K562 (cell line): ENCODE results near the gene MAP2K4. TPM values are rescaled to one million over a fixed set of nuclear protein-coding genes. Genes with fewer than 3 reads are reported as not detected.

ENCODE experiments used
- ATAC-seq: fragments of 200-7000 bp; cut with Tn5 transposase; 3 replicates; pipeline ENCODE4 v1.9.1; 2020; ENCODE audit warnings: moderate library complexity
- BruUV-seq: library from RNA; stranded (reverse); fragments of 400-500 nt; replicated peaks from 2 replicates; lab custom pipeline; 2021; lab: Mats Ljungman, UMichigan
- CTCF ChIA-PET: fragments of 300-600 bp; formaldehyde crosslinking; extraction: SDS; loops from one replicate; lab custom pipeline; 2021; ENCODE audit warnings: low intra/inter-chr PET ratio; lab: Yijun Ruan, JAX
- POLR2A ChIA-PET: fragments of 300-600, 350-650 bp; sonication (Branson Sonifier 250); formaldehyde crosslinking; extraction: SDS; loops from one replicate; lab custom pipeline; 2021; ENCODE audit warnings: antibody characterized with exemption, inconsistent platforms; lab: Yijun Ruan, JAX
- DNase-seq, 4 experiments: peaks; one replicate each; pipeline versions ENCODE4 v3.0.0 to v3.0.0-alpha.2; 2011 to 2018; ENCODE audit warnings: low spot score in 3 of 4, mixed read lengths in 3 of 4; ENCODE audit errors: extremely low read depth in 1 of 4
- FAIRE-seq: peaks from 2 replicates; lab custom pipeline; 2011; peaks lifted over from hg19 to GRCh38; lab: Jason Lieb, UNC
- H2AFZ ChIP-seq: 2 replicates; pipeline ENCODE4 v1.6.0; 2011; ENCODE audit warnings: low read depth, low read length, control low read depth, inconsistent platforms
- H3K27ac ChIP-seq: fragments of 200-600 bp; 3 replicates; pipeline ENCODE4 v1.8.0; 2011; ENCODE audit warnings: low read depth, mild to moderate bottlenecking, control low read depth, inconsistent platforms, low read length, moderate library complexity, mixed read lengths; ENCODE audit errors: extremely low read depth
- H3K27me3 ChIP-seq, 2 experiments: fragments of 300-600 bp in 1 of 2; 2 replicates in 1 of 2; 3 replicates in 1 of 2; pipeline versions ENCODE4 v1.6.0 to v1.8.0; 2011; ENCODE audit warnings: inconsistent platforms in 2 of 2, low read length in 2 of 2, mild to moderate bottlenecking in 1 of 2, mixed read lengths in 1 of 2, moderate library complexity in 1 of 2; ENCODE audit not compliant: control insufficient read depth in 2 of 2, insufficient read depth in 2 of 2
- H3K36me3 ChIP-seq: fragments of 300-600 bp; 3 replicates; pipeline ENCODE4 v1.8.0; 2011; ENCODE audit warnings: mild to moderate bottlenecking, low read length, inconsistent platforms; ENCODE audit not compliant: control insufficient read depth, insufficient read depth
- H3K4me1 ChIP-seq, 2 experiments: fragments of 200-600 bp in 1 of 2; replicated peaks in 1 of 2; 2 replicates in 1 of 2; 3 replicates in 1 of 2; pipeline versions ENCODE4 v1.5.1 to v1.8.0; 2011; ENCODE audit warnings: inconsistent platforms in 2 of 2, low read length in 2 of 2, mild to moderate bottlenecking in 1 of 2, mixed read lengths in 1 of 2, moderate library complexity in 1 of 2; ENCODE audit not compliant: control insufficient read depth in 2 of 2, insufficient read depth in 2 of 2
- H3K4me2 ChIP-seq: 2 replicates; pipeline ENCODE4 v1.6.1; 2011; ENCODE audit warnings: low read length, control low read depth, inconsistent platforms, mixed read lengths; ENCODE audit not compliant: insufficient read depth
- H3K4me3 ChIP-seq: fragments of 200-600 bp; sonication (generic), shearing (Covaris generic); 2 replicates; pipeline ENCODE4 v1.5.1; 2016; ENCODE audit warnings: control low read depth, inconsistent platforms
- H3K79me2 ChIP-seq: fragments of 200-600 bp; 3 replicates; pipeline ENCODE4 v1.8.0; 2011; ENCODE audit warnings: low read length, inconsistent platforms; ENCODE audit not compliant: control insufficient read depth, insufficient read depth
- H3K9ac ChIP-seq, 2 experiments: 2 replicates each; pipeline versions ENCODE4 v1.6.0 to v1.6.1; 2011; ENCODE audit warnings: low read depth in 2 of 2, low read length in 2 of 2, control low read depth in 1 of 2, inconsistent platforms in 1 of 2, mild to moderate bottlenecking in 1 of 2, mixed read lengths in 1 of 2; ENCODE audit not compliant: insufficient read depth in 1 of 2
- H3K9me1 ChIP-seq: one replicate; pipeline ENCODE4 v1.6.0; 2011; ENCODE audit warnings: inconsistent platforms, mild to moderate bottlenecking, low read length, moderate library complexity; ENCODE audit not compliant: control insufficient read depth, insufficient read depth
- H3K9me3 ChIP-seq: replicated peaks from 2 replicates; pipeline ENCODE4 v1.5.1; 2011; ENCODE audit warnings: low read depth, low read length, inconsistent platforms; ENCODE audit not compliant: control insufficient read depth, insufficient read depth
- H4K20me1 ChIP-seq: replicated peaks from 2 replicates; pipeline ENCODE4 v1.6.1; 2011; ENCODE audit warnings: low read length, inconsistent platforms, mixed read lengths; ENCODE audit not compliant: control insufficient read depth, insufficient read depth
- ATF3 ChIP-seq, 2 experiments: fragments of 450-650 bp in 1 of 2; sonication (generic) in 1 of 2; formaldehyde crosslinking in 1 of 2; IDR thresholded peaks in 1 of 2; conservative IDR thresholded peaks in 1 of 2; 2 replicates each; pipeline versions ENCODE4 v1.6.1 to v1.8.1; 2016 to 2023; ENCODE audit warnings: mild to moderate bottlenecking in 2 of 2, moderate library complexity in 2 of 2, inconsistent platforms in 1 of 2, missing genetic modification reagents in 1 of 2
- BRF2 ChIP-seq: IDR thresholded peaks from 3 replicates; pipeline ENCODE4 v1.6.1; 2011; ENCODE audit warnings: borderline replicate concordance, mild to moderate bottlenecking; ENCODE audit not compliant: insufficient read length, insufficient read depth
- C11orf30 ChIP-seq: fragments of 450-650 bp; IDR thresholded peaks from 2 replicates; pipeline ENCODE4 v1.6.1; 2016; ENCODE audit warnings: low read depth, mild to moderate bottlenecking
- CHD4 ChIP-seq: fragments of 200-600 bp; sonication (generic); IDR thresholded peaks from 3 replicates; pipeline ENCODE4 v1.6.1; 2012; ENCODE audit warnings: low read depth, mild to moderate bottlenecking, mixed read lengths, low read length, inconsistent platforms; ENCODE audit not compliant: insufficient read depth, insufficient replicate concordance, poor library complexity, severe bottlenecking
- DPF2 ChIP-seq: fragments of 450-650 bp; IDR thresholded peaks from 2 replicates; pipeline ENCODE4 v1.6.1; 2016
- JUN ChIP-seq, 2 experiments: sonication (generic) in 1 of 2; formaldehyde crosslinking in 1 of 2; IDR thresholded peaks; 2 replicates each; pipeline versions ENCODE4 v1.6.1 to v1.8.0; 2012 to 2022; ENCODE audit warnings: borderline replicate concordance in 2 of 2, mild to moderate bottlenecking in 2 of 2, improper control_type of control experiment in 1 of 2, low read depth in 1 of 2, low read length in 1 of 2, missing genetic modification reagents in 1 of 2
- MAFG ChIP-seq: fragments of 450-650 bp; conservative IDR thresholded peaks from 2 replicates; pipeline ENCODE4 v1.6.1; 2016; ENCODE audit warnings: missing genetic modification characterization, missing compliant biosample characterization
- RBM25 ChIP-seq: fragments of 200-400 bp; formaldehyde crosslinking; IDR thresholded peaks from 2 replicates; pipeline ENCODE4 v1.6.1; 2018; ENCODE audit warnings: low read length, low read depth, moderate library complexity; ENCODE audit not compliant: severe bottlenecking
- ZNF316 ChIP-seq: fragments of 450-650 bp; IDR thresholded peaks from 2 replicates; pipeline ENCODE4 v1.6.1; 2016
- WGBS: fragments of 100-300 bp; shearing (Covaris generic); methylation state at CpG from one replicate; pipeline ENCODE4 v1.1.6; 2016; ENCODE audit warnings: low coverage, mixed read lengths; ENCODE audit not compliant: insufficient coverage; ENCODE audit errors: missing lambda C conversion rate; 5-methylcytosine and 5-hydroxymethylcytosine counted together
- in situ Hi-C: fragments of 300-500 bp; cut with MboI; formaldehyde crosslinking; loops from 4 replicates; pipeline ENCODE4 v1.15.0; 2018; ENCODE audit warnings: inconsistent platforms, mixed read lengths
- intact Hi-C: fragments of 100-400 bp; cut with micrococcal nuclease; formaldehyde crosslinking; loops from 2 replicates; pipeline ENCODE4 v1.14.2; 2022
- polyA plus RNA-seq, 8 experiments: library from polyadenylated mRNA; depleted of rRNA in 4 of 8; stranded (reverse) in 5 of 8; unstranded in 3 of 8; fragments of >200 nt; fragmentation: Nextera tagmentation in 2 of 8; fragmentation: Illumina TruSeq in 1 of 8; extraction: Ambion mirVana in 2 of 8; extraction: Trizol in 1 of 8; gene quantifications; 2 replicates each; pipeline versions ENCODE4 v1.2.1 to v1.2.3, GENCODE V29; 2011 to 2014; ENCODE audit warnings: inconsistent platforms in 1 of 8, missing spikeins in 1 of 8
- total RNA-seq, 7 experiments: library from RNA; depleted of rRNA in 6 of 7; stranded (reverse); fragments of >200 nt in 6 of 7; fragmentation: Illumina TruSeq in 2 of 7; extraction: Trizol in 2 of 7; gene quantifications; 2 replicates each; pipeline versions ENCODE4 v1.2.1 to v1.2.3, GENCODE V29; 2011 to 2021; ENCODE audit warnings: low replicate concordance in 1 of 7
- TF ChIP-seq, protein P1 (sequence below): IDR thresholded peaks from 2 replicates; pipeline ENCODE4 v1.6.1; 2016; ENCODE audit warnings: missing genetic modification characterization, missing compliant biosample characterization
- TF ChIP-seq, protein P2 (sequence below): sonication (generic); formaldehyde crosslinking; IDR thresholded peaks from 2 replicates; pipeline ENCODE4 v1.8.0; 2022; ENCODE audit warnings: mild to moderate bottlenecking, missing genetic modification reagents, borderline replicate concordance

MAP2K4 gene
- total and polyA plus RNA-seq, 9 of the 15 experiments (the other 6 are each of a cell fraction or from before 2014, with no cell fraction given) = 3.0 to 15.9 (median 10.8) TPM

- H3K27ac ChIP-seq = peak overlapping the region; percentile 66; the same call in 2 of the 3 replicates
- in situ Hi-C loops = no loop called here
- ChIA-PET CTCF (no interaction called here), POLR2A (interaction anchor here (0.6 kb wide), 1 partner anchor 69 kb away, joined by 4 read pairs; the partner anchor contains the start of gene MAP2K4)
- no peak overlapping the region for H2AFZ ChIP-seq
- DNase-seq (peak in 3 of 4 experiments; percentile 5 to 32 (median 21)), ATAC-seq (no peak), FAIRE-seq (peak; percentile 85)
- H3K9me1 ChIP-seq = no peaks in the 10 kb centered on the region
- H3K79me2 ChIP-seq = no peaks in the 10 kb centered on the region
- no peaks in the 10 kb centered on the region for H3K9me3 ChIP-seq
- 25% methylated on average over 3 of the region's 3 CpGs for WGBS
- H3K27me3 ChIP-seq = no peaks in the 10 kb centered on the region
- intact Hi-C loops = no loop called here
- H3K36me3 ChIP-seq = peaks cover 7% of the 10 kb centered on the region; the same call in 1 of the 3 replicates
- peaks cover 0 to 10% of the 10 kb centered on the region in 2 experiments; a peak in 1 of 5 replicates for H3K4me1 ChIP-seq
- no peaks in the 10 kb centered on the region for H4K20me1 ChIP-seq
- no peak overlapping the region for H3K9ac ChIP-seq
- no TSS peak for BruUV-seq
- peak overlapping the region; percentile 41 for H3K4me2 ChIP-seq
- no peak overlapping the region for H3K4me3 ChIP-seq
- TF ChIP-seq, protein P1, sequence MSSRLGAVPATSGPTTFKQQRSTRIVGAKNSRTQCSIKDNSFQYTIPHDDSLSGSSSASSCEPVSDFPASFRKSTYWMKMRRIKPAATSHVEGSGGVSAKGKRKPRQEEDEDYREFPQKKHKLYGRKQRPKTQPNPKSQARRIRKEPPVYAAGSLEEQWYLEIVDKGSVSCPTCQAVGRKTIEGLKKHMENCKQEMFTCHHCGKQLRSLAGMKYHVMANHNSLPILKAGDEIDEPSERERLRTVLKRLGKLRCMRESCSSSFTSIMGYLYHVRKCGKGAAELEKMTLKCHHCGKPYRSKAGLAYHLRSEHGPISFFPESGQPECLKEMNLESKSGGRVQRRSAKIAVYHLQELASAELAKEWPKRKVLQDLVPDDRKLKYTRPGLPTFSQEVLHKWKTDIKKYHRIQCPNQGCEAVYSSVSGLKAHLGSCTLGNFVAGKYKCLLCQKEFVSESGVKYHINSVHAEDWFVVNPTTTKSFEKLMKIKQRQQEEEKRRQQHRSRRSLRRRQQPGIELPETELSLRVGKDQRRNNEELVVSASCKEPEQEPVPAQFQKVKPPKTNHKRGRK (tag) = no peak
- TF ChIP-seq MAFG = no peak
- 0 out of 2 replicates have a peak, but pooled peaks have one; percentile 17 for TF ChIP-seq C11orf30
- no peak for TF ChIP-seq BRF2
- TF ChIP-seq CHD4 = no peak
- peak; percentile 47; the same call in 1 of the 2 replicates for TF ChIP-seq DPF2
- peak; percentile 37; the same call in 1 of the 2 replicates for TF ChIP-seq ZNF316
- no peak for TF ChIP-seq RBM25
- peak; percentile 81 for TF ChIP-seq ATF3 (IDR thresholded peaks at IDR 0.05)
- no peak for TF ChIP-seq ATF3 (CRISPR knock-in tag; conservative IDR thresholded peaks at IDR 0.05)
- TF ChIP-seq, protein P2, sequence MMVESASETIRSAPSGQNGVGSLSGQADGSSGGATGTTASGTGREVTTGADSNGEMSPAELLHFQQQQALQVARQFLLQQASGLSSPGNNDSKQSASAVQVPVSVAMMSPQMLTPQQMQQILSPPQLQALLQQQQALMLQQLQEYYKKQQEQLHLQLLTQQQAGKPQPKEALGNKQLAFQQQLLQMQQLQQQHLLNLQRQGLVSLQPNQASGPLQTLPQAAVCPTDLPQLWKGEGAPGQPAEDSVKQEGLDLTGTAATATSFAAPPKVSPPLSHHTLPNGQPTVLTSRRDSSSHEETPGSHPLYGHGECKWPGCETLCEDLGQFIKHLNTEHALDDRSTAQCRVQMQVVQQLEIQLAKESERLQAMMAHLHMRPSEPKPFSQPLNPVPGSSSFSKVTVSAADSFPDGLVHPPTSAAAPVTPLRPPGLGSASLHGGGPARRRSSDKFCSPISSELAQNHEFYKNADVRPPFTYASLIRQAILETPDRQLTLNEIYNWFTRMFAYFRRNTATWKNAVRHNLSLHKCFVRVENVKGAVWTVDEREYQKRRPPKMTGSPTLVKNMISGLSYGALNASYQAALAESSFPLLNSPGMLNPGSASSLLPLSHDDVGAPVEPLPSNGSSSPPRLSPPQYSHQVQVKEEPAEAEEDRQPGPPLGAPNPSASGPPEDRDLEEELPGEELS (CRISPR knock-in tag) = no peak
- TF ChIP-seq JUN (IDR thresholded peaks at IDR 0.05; ENCODE audit: borderline replicate concordance, low read depth, low read length) = peak; percentile 40; the same call in 1 of the 2 replicates
- no peak for TF ChIP-seq JUN (CRISPR knock-in tag; IDR thresholded peaks at IDR 0.05; ENCODE audit: borderline replicate concordance)
Measured at GRCh38 chr17:12089809-12090384, 69.2 kb downstream of the MAP2K4 start.
